Hepatocyte (in vitro differentiated cells): ENCODE data around the gene MAST3. TPM values are rescaled to one million over a fixed set of nuclear protein-coding genes. Genes with fewer than 3 reads are reported as not detected.

Experiments used
- DNase-seq: peaks from one replicate; pipeline ENCODE4 v3.0.0-alpha.2; 2016; ENCODE audit warnings: low spot score
- H2AFZ ChIP-seq: fragments of 200-600 bp; sonication (generic); 2 replicates; pipeline ENCODE4 v1.6.0; 2016; ENCODE audit warnings: antibody characterized with exemption, mild to moderate bottlenecking
- H3K27ac ChIP-seq: fragments of 200-600 bp; sonication (generic); 2 replicates; pipeline ENCODE4 v1.5.1; 2016; ENCODE audit warnings: mild to moderate bottlenecking
- H3K27me3 ChIP-seq: fragments of 200-600 bp; sonication (generic); 2 replicates; pipeline ENCODE4 v1.6.1; 2016
- H3K36me3 ChIP-seq: fragments of 200-600 bp; sonication (generic); replicated peaks from 2 replicates; pipeline ENCODE4 v1.5.1; 2016; ENCODE audit warnings: low read depth; ENCODE audit not compliant: insufficient read depth
- H3K4me1 ChIP-seq: fragments of 200-600 bp; sonication (generic); 2 replicates; pipeline ENCODE4 v1.5.1; 2016; ENCODE audit warnings: mild to moderate bottlenecking, moderate library complexity; ENCODE audit not compliant: insufficient read depth
- H3K4me2 ChIP-seq: fragments of 200-600 bp; sonication (generic); 2 replicates; pipeline ENCODE4 v1.6.0; 2016
- H3K4me3 ChIP-seq: fragments of 200-600 bp; sonication (generic); 2 replicates; pipeline ENCODE4 v1.5.1; 2016; ENCODE audit warnings: mild to moderate bottlenecking
- H3K79me2 ChIP-seq: fragments of 200-600 bp; sonication (generic); 2 replicates; pipeline ENCODE4 v1.6.0; 2017; ENCODE audit warnings: mild to moderate bottlenecking
- H3K9me2 ChIP-seq: fragments of 200-600 bp; sonication (generic); replicated peaks from 2 replicates; pipeline ENCODE4 v1.6.0; 2017; ENCODE audit warnings: mild to moderate bottlenecking; ENCODE audit not compliant: insufficient read depth
- H3K9me3 ChIP-seq: fragments of 200-600 bp; sonication (generic); 2 replicates; pipeline ENCODE4 v1.5.1; 2016; ENCODE audit warnings: low read depth, mild to moderate bottlenecking
- H4K20me1 ChIP-seq: fragments of 200-600 bp; sonication (generic); 2 replicates; pipeline ENCODE4 v1.6.0; 2016; ENCODE audit warnings: mild to moderate bottlenecking; ENCODE audit not compliant: insufficient read depth, poor library complexity, severe bottlenecking
- CTCF ChIP-seq: fragments of 200-600 bp; sonication (generic); IDR thresholded peaks from 2 replicates; pipeline ENCODE4 v1.5.1; 2016; ENCODE audit warnings: antibody characterized with exemption, mild to moderate bottlenecking; ENCODE audit not compliant: poor library complexity
- EZH2 ChIP-seq: fragments of 200-600 bp; sonication (generic); IDR thresholded peaks from 2 replicates; pipeline ENCODE4 v1.6.1; 2016; ENCODE audit warnings: antibody characterized with exemption, mild to moderate bottlenecking, borderline replicate concordance
- EZH2phosphoT487 ChIP-seq: fragments of 200-600 bp; sonication (generic); IDR thresholded peaks from one replicate; pipeline ENCODE4 v1.6.1; 2018; ENCODE audit warnings: antibody characterized with exemption, mild to moderate bottlenecking, low read depth, moderate library complexity; ENCODE audit not compliant: unreplicated experiment, severe bottlenecking
- WGBS: methylation state at CpG from one replicate; pipeline ENCODE4 v1.1.6; 2016; ENCODE audit warnings: low lambda C conversion rate; ENCODE audit errors: missing lambda C conversion rate; 5-methylcytosine and 5-hydroxymethylcytosine counted together
- polyA plus RNA-seq: library from polyadenylated mRNA; unstranded; fragments of >200 nt; fragmentation: Nextera tagmentation; extraction: Ambion mirVana; gene quantifications from 2 replicates; pipeline ENCODE4 v1.2.1, GENCODE V29; 2016
- total RNA-seq: library from RNA; depleted of rRNA; stranded (reverse); fragments of >200 nt; gene quantifications from 2 replicates; pipeline ENCODE4 v1.2.3, GENCODE V29; 2014

Gene MAST3
- total and polyA plus RNA-seq, 2 experiments from 2014 or later: 9.7 to 10.3 TPM

- no peak overlapping the region for H2AFZ ChIP-seq
- H4K20me1 ChIP-seq: peaks cover 14% of the 10 kb centered on the region
- peaks cover 7% of the 10 kb centered on the region for H3K79me2 ChIP-seq
- H3K27ac ChIP-seq: no peak overlapping the region
- H3K4me3 ChIP-seq: no peak overlapping the region
- WGBS: 92% methylated on average over 7 of the region's 7 CpGs
- H3K9me2 ChIP-seq: no peaks in the 10 kb centered on the region
- H3K4me1 ChIP-seq: peaks cover 9% of the 10 kb centered on the region
- H3K27me3 ChIP-seq: no peaks in the 10 kb centered on the region
- no peak overlapping the region for H3K4me2 ChIP-seq
- DNase-seq: no peak
- no peaks in the 10 kb centered on the region for H3K9me3 ChIP-seq
- H3K36me3 ChIP-seq: no peaks in the 10 kb centered on the region
- TF ChIP-seq EZH2phosphoT487: no peak
- no peak for TF ChIP-seq EZH2
- TF ChIP-seq CTCF: no peak
These were observed 24.8 kb downstream of the MAST3 start for GRCh38 chr19:18122424-18122823.

GRCh38 chr19:18122860-18123795 lies 25.6 kb downstream of the MAST3 start:
- no peak overlapping the region for H3K27ac ChIP-seq
- no peaks in the 10 kb centered on the region for H3K27me3 ChIP-seq
- no peaks in the 10 kb centered on the region for H3K9me2 ChIP-seq
- no peak overlapping the region for H2AFZ ChIP-seq
- peaks cover 6% of the 10 kb centered on the region for H3K79me2 ChIP-seq
- peaks cover 14% of the 10 kb centered on the region for H4K20me1 ChIP-seq
- no peak for TF ChIP-seq CTCF
- no peaks in the 10 kb centered on the region for H3K9me3 ChIP-seq
- WGBS: 95% methylated on average over 26 of the region's 27 CpGs
- H3K36me3 ChIP-seq: no peaks in the 10 kb centered on the region
- peaks cover 8% of the 10 kb centered on the region for H3K4me1 ChIP-seq
- no peak overlapping the region for H3K4me3 ChIP-seq
- H3K4me2 ChIP-seq: no peak overlapping the region
- no peak for DNase-seq

- Histone ChIP-seq H3K4me3 (no peak overlapping the region), H2AFZ (no peak overlapping the region), H3K36me3 (no peaks in the 10 kb centered on the region), H3K9me3 (no peaks in the 10 kb centered on the region), H3K27me3 (no peaks in the 10 kb centered on the region), H3K9me2 (no peaks in the 10 kb centered on the region), H3K79me2 (no peaks in the 10 kb centered on the region), H4K20me1 (peaks cover 11% of the 10 kb centered on the region), H3K4me1 (peaks cover under 1% of the 10 kb centered on the region), H3K27ac (no peak overlapping the region), H3K4me2 (no peak overlapping the region)
- WGBS: 96% methylated on average over 22 of the region's 26 CpGs
- no peak for DNase-seq
- TF ChIP-seq EZH2 (no peak), EZH2phosphoT487 (no peak), CTCF (no peak)
These were observed 26.2 kb downstream of the MAST3 start for GRCh38 chr19:18123819-18124218.
